GM23338 (cell line): ENCODE results near the gene IL13. TPM values are rescaled to one million over a fixed set of nuclear protein-coding genes. Genes with fewer than 3 reads are reported as not detected.

Experiments
- ETS1 ChIP-seq: IDR thresholded peaks from 2 replicates; pipeline ENCODE4 v1.6.1; 2016; ENCODE audit warnings: antibody characterized with exemption
- NANOG ChIP-seq: IDR thresholded peaks from 2 replicates; pipeline ENCODE4 v1.6.1; 2016; ENCODE audit warnings: antibody characterized with exemption, borderline replicate concordance
- POLR2AphosphoS5 ChIP-seq: IDR thresholded peaks from 2 replicates; pipeline ENCODE4 v1.6.1; 2016; ENCODE audit warnings: antibody characterized with exemption, low read depth
- STAT1 ChIP-seq: IDR thresholded peaks from one replicate; pipeline ENCODE4 v1.6.1; 2016; ENCODE audit warnings: antibody characterized with exemption; ENCODE audit not compliant: unreplicated experiment
- ZNF114 ChIP-seq: fragments of 250-450 bp; sonication (Bioruptor Pico); IDR thresholded peaks from 2 replicates; pipeline ENCODE4 v1.5.0; 2020; ENCODE audit warnings: mild to moderate bottlenecking, moderate library complexity
- ZNF331 ChIP-seq: fragments of 250-450 bp; sonication (Bioruptor Pico); IDR thresholded peaks from 2 replicates; pipeline ENCODE4 v1.5.0; 2020; ENCODE audit warnings: low read depth, mild to moderate bottlenecking, moderate library complexity
- ZNF462 ChIP-seq: fragments of 250-450 bp; sonication (Bioruptor Pico); IDR thresholded peaks from 2 replicates; pipeline ENCODE4 v1.5.0; 2020; ENCODE audit warnings: mild to moderate bottlenecking, moderate library complexity
- polyA plus RNA-seq: library from polyadenylated mRNA; unstranded; fragments of >200 nt; fragmentation: Nextera tagmentation; extraction: Ambion mirVana; gene quantifications from 2 replicates; pipeline ENCODE4 v1.2.1, GENCODE V29; 2016
- total RNA-seq: library from RNA; depleted of rRNA; stranded (reverse); fragments of >200 nt; shearing (Covaris generic); gene quantifications from 2 replicates; pipeline ENCODE4 v1.2.3, GENCODE V29; 2014
- TF ChIP-seq, protein P1 (sequence below): IDR thresholded peaks from one replicate; pipeline ENCODE4 v1.6.1; 2018; ENCODE audit warnings: antibody characterized with exemption; ENCODE audit not compliant: unreplicated experiment
- TF ChIP-seq, protein P2 (sequence below), 2 experiments: fragments of 200-600 bp in 1 of 2; sonication (generic) in 1 of 2; conservative IDR thresholded peaks; 2 replicates each; pipeline versions ENCODE4 v1.5.1 to v1.6.1; 2016 to 2017; ENCODE audit warnings: antibody characterized with exemption in 2 of 2, low read depth in 2 of 2, mild to moderate bottlenecking in 2 of 2, moderate library complexity in 1 of 2

Gene IL13
- total and polyA plus RNA-seq, 2 experiments from 2014 or later, result not detected

GRCh38 chr5:132665574-132666080 is 7.7 kb downstream of the IL13 start (continued):
- TF ChIP-seq ZNF462 (CRISPR knock-in tag) (no peak), ZNF331 (CRISPR knock-in tag) (no peak), POLR2AphosphoS5 (no peak), ETS1 (no peak), ZNF114 (CRISPR knock-in tag) (no peak), STAT1 (no peak), NANOG (no peak)
- TF ChIP-seq, protein P1, sequence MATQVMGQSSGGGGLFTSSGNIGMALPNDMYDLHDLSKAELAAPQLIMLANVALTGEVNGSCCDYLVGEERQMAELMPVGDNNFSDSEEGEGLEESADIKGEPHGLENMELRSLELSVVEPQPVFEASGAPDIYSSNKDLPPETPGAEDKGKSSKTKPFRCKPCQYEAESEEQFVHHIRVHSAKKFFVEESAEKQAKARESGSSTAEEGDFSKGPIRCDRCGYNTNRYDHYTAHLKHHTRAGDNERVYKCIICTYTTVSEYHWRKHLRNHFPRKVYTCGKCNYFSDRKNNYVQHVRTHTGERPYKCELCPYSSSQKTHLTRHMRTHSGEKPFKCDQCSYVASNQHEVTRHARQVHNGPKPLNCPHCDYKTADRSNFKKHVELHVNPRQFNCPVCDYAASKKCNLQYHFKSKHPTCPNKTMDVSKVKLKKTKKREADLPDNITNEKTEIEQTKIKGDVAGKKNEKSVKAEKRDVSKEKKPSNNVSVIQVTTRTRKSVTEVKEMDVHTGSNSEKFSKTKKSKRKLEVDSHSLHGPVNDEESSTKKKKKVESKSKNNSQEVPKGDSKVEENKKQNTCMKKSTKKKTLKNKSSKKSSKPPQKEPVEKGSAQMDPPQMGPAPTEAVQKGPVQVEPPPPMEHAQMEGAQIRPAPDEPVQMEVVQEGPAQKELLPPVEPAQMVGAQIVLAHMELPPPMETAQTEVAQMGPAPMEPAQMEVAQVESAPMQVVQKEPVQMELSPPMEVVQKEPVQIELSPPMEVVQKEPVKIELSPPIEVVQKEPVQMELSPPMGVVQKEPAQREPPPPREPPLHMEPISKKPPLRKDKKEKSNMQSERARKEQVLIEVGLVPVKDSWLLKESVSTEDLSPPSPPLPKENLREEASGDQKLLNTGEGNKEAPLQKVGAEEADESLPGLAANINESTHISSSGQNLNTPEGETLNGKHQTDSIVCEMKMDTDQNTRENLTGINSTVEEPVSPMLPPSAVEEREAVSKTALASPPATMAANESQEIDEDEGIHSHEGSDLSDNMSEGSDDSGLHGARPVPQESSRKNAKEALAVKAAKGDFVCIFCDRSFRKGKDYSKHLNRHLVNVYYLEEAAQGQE, result no peak
- TF ChIP-seq, protein P2, sequence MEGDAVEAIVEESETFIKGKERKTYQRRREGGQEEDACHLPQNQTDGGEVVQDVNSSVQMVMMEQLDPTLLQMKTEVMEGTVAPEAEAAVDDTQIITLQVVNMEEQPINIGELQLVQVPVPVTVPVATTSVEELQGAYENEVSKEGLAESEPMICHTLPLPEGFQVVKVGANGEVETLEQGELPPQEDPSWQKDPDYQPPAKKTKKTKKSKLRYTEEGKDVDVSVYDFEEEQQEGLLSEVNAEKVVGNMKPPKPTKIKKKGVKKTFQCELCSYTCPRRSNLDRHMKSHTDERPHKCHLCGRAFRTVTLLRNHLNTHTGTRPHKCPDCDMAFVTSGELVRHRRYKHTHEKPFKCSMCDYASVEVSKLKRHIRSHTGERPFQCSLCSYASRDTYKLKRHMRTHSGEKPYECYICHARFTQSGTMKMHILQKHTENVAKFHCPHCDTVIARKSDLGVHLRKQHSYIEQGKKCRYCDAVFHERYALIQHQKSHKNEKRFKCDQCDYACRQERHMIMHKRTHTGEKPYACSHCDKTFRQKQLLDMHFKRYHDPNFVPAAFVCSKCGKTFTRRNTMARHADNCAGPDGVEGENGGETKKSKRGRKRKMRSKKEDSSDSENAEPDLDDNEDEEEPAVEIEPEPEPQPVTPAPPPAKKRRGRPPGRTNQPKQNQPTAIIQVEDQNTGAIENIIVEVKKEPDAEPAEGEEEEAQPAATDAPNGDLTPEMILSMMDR (conservative IDR thresholded peaks at IDR 0.05; ENCODE audit: low read depth in 2 of 2), result no peak
